Naive thymus-derived CD8-positive, alpha-beta T cell (primary cell): ENCODE data around the gene RWDD1. TPM values are rescaled to one million over a fixed set of nuclear protein-coding genes. Genes with fewer than 3 reads are reported as not detected.
A peak's percentile ranks its signal among the peaks of the same experiment; 100 is the strongest.

Experiments
- ATAC-seq, 2 donors: fragments of 150-1000 bp; cut with Tn5 transposase in 1 of 2; sonication (Bioruptor Pico), chemical (Tn5 transposase) in 1 of 2; 1 replicate in 1 of 2; 2 replicates in 1 of 2; pipeline ENCODE4 v1.10.0; 2021; ENCODE audit warnings: mild to moderate bottlenecking in 2 of 2, moderate library complexity in 2 of 2
- POLR2A ChIA-PET: fragments of 350-600 bp; sonication (Branson Sonifier 250); formaldehyde crosslinking; loops from one replicate; lab custom pipeline; 2021; ENCODE audit warnings: antibody characterized with exemption; lab: Charles Lee
- DNase-seq, 10 donors: peaks; one replicate each; pipeline versions ENCODE4 v3.0.0 to v3.0.0-alpha.2; 2020 to 2022
- H3K27ac Mint-ChIP-seq, 10 donors: one replicate each; pipeline ENCODE4 v1.8.0; 2020 to 2022; ENCODE audit warnings: mild to moderate bottlenecking in 10 of 10, mixed read lengths in 10 of 10, moderate library complexity in 4 of 10, inconsistent platforms in 1 of 10
- H3K27me3 Mint-ChIP-seq, 5 donors: one replicate each; pipeline ENCODE4 v1.8.0; 2021 to 2022; ENCODE audit warnings: mixed read lengths in 5 of 5
- H3K36me3 Mint-ChIP-seq, 3 donors: one replicate each; pipeline ENCODE4 v1.8.0; 2020 to 2022; ENCODE audit warnings: mixed read lengths in 3 of 3, mild to moderate bottlenecking in 2 of 3, inconsistent platforms in 1 of 3
- H3K4me1 Mint-ChIP-seq, 4 donors: one replicate each; pipeline ENCODE4 v1.8.0; 2021 to 2022; ENCODE audit warnings: mixed read lengths in 4 of 4
- H3K4me3 Mint-ChIP-seq, 10 donors: one replicate each; pipeline ENCODE4 v1.8.0; 2020 to 2022; ENCODE audit warnings: mild to moderate bottlenecking in 10 of 10, mixed read lengths in 10 of 10, moderate library complexity in 6 of 10, inconsistent platforms in 1 of 10
- H3K9me3 Mint-ChIP-seq, 9 donors: one replicate each; pipeline ENCODE4 v1.8.0; 2020 to 2022; ENCODE audit warnings: mixed read lengths in 9 of 9, mild to moderate bottlenecking in 3 of 9, inconsistent platforms in 1 of 9, moderate library complexity in 1 of 9
- polyA plus RNA-seq, 3 donors: library from polyadenylated mRNA; unstranded; fragments of 300-500 nt; fragmentation: Illumina TruSeq; gene quantifications; one replicate each; pipeline ENCODE4 v1.2.3, GENCODE V29; 2021
- total RNA-seq, 8 experiments: library from RNA in 2 of 8; stranded (reverse) in 2 of 8; gene quantifications; one replicate each; pipeline ENCODE4 v1.2.3 and lab custom pipeline; 2021 to 2026

Gene RWDD1
- total and polyA plus RNA-seq, 5 experiments from 2014 or later, result 38.0 to 89.3 (median 55.7) TPM

DNA sequence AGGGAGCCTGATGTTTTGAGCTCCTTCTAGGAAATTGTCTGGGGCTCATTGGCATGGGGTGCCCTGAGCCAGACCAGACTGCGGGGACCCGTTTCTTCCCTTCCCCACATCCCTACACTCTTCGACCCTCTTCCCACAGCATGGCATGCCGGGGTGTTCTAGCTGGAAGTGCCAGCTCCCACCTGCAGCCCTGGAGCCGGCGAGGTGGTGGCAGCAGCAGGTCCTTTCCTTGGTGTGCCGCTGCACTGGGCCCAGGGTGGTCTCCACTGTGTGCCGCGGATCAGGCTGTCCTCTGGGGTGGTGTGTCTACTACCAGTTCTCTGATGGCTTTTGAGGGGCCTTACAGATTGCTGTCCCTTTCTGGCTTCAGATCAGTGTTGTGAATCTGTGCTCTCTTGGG is 7.5 kb upstream of the RWDD1 start:
- Mint-ChIP-seq H3K4me1 (peaks cover 7 to 13% (median 9%) of the 10 kb centered on the region in 4 donors), H3K4me3 (peak overlapping the region in 5 of 10 donors; percentile 0 to 73 (median 69)), H3K27me3 (peaks cover 4 to 11% (median 8%) of the 10 kb centered on the region in 5 donors), H3K36me3 (no peaks in the 10 kb centered on the region), H3K9me3 (no peaks in the 10 kb centered on the region), H3K27ac (peak overlapping the region in 3 of 10 donors; percentile 41 to 69 (median 43))
- POLR2A ChIA-PET, result interaction anchor here (0.7 to 1.5 kb wide), 2 partner anchors 9 to 118 kb away, joined by 3 to 4 read pairs; no protein-coding TSS in a partner anchor
- DNase-seq, result no peak
- no peak for ATAC-seq

DNA sequence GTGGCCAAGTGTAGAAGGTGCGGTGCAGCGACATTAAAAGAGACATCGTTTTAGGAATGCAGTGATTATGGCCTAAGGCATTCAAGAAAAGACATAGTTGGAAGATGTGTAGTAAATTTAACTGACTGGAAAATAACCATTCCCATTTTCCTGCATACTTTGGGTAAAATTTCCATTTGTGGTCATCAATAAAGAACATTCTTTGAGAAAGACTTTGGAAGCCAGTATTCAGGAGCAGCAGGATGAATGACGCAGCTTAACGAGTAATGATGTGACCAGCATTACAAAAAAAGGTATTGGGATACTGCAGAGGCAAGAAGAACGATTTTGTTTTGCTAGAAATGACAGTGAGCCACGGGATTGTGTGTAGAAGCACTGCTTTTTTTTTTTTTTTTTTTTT is 7.0 kb upstream of the RWDD1 start:
- no peaks in the 10 kb centered on the region for H3K9me3 Mint-ChIP-seq
- peaks cover 7 to 18% (median 11%) of the 10 kb centered on the region in 4 donors for H3K4me1 Mint-ChIP-seq
- no peaks in the 10 kb centered on the region for H3K36me3 Mint-ChIP-seq
- ATAC-seq (no peak), DNase-seq (no peak)
- H3K4me3 Mint-ChIP-seq, result peak overlapping the region in 9 of 10 donors; percentile 0 to 74 (median 59)
- POLR2A ChIA-PET, result interaction anchor here (0.7 to 1.0 kb wide), 5 partner anchors 18 to 284 kb away, joined by 3 to 5 read pairs (median 4); partner anchors contain the start of gene TSPYL1
- peak overlapping the region in 3 of 10 donors; percentile 41 to 87 (median 69) for H3K27ac Mint-ChIP-seq
- peaks cover 4 to 11% (median 8%) of the 10 kb centered on the region in 5 donors for H3K27me3 Mint-ChIP-seq

DNA sequence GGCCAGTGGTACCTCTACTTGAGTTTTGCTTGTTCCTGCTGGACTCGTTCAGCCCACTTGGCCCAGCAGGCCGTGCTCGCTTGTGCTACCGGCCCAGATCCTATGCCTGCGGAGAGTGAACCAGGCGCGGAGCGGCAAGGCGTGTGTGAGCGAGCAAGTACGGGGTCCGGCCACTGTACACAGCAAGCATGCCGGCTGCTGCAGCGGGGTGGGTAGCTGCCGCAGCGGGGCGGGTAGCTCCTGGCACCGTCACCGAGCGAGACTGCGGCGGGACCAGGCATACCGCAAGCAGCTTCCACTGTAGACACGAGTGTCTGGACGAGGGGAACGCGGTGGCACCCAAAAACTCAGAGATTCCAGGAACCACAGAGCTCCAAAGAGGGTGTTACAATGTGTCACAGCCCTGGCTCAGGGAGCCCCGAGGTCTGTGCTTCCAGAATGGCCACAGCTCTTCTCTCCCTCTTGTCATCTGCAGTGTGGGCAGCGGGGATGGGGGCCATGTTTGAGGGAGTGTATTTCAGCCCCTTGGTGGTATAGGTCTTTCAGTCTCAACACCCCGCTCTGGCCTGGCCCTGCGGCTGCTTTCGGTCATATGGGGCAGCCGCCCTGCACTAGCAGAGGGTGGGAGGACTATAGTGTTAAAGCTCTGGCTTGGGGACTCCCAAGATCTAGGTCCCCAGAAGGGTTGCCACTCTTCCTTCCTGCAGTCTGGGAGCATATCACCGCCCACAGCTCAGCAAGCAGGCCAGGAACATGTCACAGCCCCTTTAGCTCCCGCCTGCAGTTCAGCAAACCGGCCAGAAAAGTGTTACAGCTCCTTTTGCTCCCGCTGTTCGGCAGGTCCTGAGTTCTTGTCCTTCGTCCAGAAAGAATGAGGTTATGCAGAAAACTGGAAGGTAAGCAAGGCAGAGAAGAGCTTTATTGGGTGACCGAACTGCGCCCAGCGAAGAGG is 6.1 kb upstream of the RWDD1 start:
- Mint-ChIP-seq H3K36me3 (no peaks in the 10 kb centered on the region), H3K27ac (peak overlapping the region in 4 of 10 donors; percentile 3 to 87 (median 42)), H3K4me3 (peak overlapping the region; percentile 33 to 74 (median 62)), H3K9me3 (no peaks in the 10 kb centered on the region), H3K27me3 (peaks cover 4 to 11% (median 8%) of the 10 kb centered on the region in 5 donors), H3K4me1 (peaks cover 9 to 24% (median 19%) of the 10 kb centered on the region in 4 donors)
- ATAC-seq, result peak; percentile 78 to 85
- POLR2A ChIA-PET, result interaction anchor here (0.5 to 1.0 kb wide), 6 partner anchors 14 to 286 kb away, joined by 3 to 5 read pairs (median 4); partner anchors contain the start of gene TSPYL1
- peak in 8 of 10 donors; percentile 5 to 60 (median 24) for DNase-seq

DNA sequence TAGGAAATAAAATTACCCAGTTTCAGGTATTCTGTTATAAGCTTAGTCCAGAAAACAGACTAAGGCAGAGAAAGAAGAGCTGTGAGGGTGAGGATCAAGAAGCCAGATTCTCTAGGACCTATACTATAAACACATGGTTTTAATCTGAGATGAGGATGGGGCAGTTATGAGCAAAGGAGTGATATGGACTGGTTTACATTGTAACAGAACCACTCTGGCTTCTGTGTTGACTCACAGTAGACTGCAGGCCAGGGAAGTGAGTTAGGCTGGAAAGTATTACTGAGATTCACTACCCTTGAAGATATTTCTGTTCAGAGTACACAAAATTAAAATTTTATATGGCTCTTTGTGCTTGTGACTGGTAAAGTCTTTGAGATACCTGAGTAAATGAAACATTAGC is 3.2 kb upstream of the RWDD1 start:
- POLR2A ChIA-PET, result no interaction called here
- no peak for DNase-seq
- ATAC-seq, result no peak
- H3K9me3 Mint-ChIP-seq, result no peaks in the 10 kb centered on the region
- no peak overlapping the region for H3K4me3 Mint-ChIP-seq
- H3K27ac Mint-ChIP-seq, result peak overlapping the region in 2 of 10 donors; percentile 17 to 51
- H3K4me1 Mint-ChIP-seq, result peaks cover 21 to 49% (median 39%) of the 10 kb centered on the region in 4 donors
- H3K27me3 Mint-ChIP-seq, result peaks cover 0 to 9% (median 0%) of the 10 kb centered on the region in 5 donors
- H3K36me3 Mint-ChIP-seq, result no peaks in the 10 kb centered on the region

DNA sequence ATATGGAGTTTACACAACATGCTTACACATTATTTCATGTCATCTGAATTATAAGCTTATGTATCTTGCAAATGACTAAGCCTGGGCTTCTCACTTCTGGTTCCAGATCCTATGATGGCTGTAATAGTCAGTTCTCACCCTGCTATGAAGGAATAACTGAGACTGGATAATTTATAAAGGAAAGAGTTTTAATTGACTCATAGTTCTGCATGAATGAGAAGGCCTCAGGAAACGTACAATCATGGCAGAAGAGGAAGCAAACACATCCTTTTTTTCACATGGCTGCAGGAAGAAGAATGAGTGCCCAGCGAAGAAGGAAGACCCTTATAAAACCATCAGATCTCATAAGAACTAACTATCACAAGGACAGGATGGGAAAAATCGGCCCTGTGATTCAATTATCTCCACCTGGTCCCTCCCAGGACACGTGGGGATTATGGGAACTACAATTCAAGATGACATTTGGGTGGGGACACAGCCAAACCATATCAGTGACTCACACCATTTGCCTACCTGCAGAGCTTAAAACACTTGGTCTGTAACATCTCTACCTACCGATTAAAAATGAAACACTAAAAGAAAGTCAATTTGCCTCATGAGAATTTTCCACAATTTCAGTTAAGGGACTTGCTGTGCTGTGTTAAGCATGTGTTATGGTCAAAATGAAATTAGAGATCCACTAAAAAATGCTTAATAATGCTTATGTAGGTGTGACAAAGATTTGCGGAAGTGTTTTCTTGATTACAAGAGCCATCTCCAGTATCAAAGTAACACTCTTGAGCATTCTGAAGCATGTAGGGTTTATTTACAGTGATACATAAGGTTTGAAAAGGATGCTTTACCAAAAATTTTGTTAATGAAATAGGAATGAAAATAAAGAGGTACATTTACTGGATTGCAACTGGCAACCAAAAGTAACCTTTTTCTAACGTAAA is 2.2 kb upstream of the RWDD1 start:
- DNase-seq (no peak), ATAC-seq (no peak)
- Mint-ChIP-seq H3K4me3 (peak overlapping the region in 3 of 10 donors; percentile 19 to 98 (median 98)), H3K27ac (peak overlapping the region in 4 of 10 donors; percentile 54 to 100 (median 100)), H3K9me3 (no peaks in the 10 kb centered on the region), H3K36me3 (peaks cover 0 to 5% (median 4%) of the 10 kb centered on the region in 3 donors), H3K4me1 (peaks cover 24 to 58% (median 46%) of the 10 kb centered on the region in 4 donors), H3K27me3 (peaks cover 0 to 5% (median 0%) of the 10 kb centered on the region in 5 donors)
- POLR2A ChIA-PET, result interaction anchor here (4.2 kb wide), 1 partner anchor 290 kb away, joined by 66 read pairs; the partner anchor contains the start of gene TSPYL1

DNA sequence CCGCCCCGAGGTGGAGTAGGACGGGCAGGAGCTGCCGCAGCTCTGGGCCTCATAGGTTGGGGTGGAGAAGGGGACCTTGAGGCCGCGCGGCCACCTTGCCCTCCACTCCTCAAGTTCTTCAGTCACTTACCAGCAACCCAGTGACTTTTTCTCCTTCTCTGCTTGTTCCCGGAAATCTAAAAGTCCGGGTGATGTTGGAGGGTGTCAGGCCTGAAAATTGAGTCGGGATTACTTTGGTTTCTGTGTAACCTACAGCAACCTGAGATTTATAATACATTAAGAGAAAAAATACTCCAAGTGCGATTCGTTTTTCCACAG is 338 bp downstream of the RWDD1 start:
- H3K4me1 Mint-ChIP-seq, result peaks cover 31 to 65% (median 55%) of the 10 kb centered on the region in 4 donors
- H3K36me3 Mint-ChIP-seq, result peaks cover 0 to 31% (median 8%) of the 10 kb centered on the region in 3 donors
- H3K9me3 Mint-ChIP-seq, result no peaks in the 10 kb centered on the region
- H3K27ac Mint-ChIP-seq, result peak overlapping the region; percentile 93 to 100 (median 100)
- DNase-seq, result no peak
- H3K27me3 Mint-ChIP-seq, result no peaks in the 10 kb centered on the region
- H3K4me3 Mint-ChIP-seq, result peak overlapping the region; percentile 93 to 99 (median 96)
- ATAC-seq, result no peak
- POLR2A ChIA-PET, result interaction anchor here (0.7 to 4.2 kb wide), 9 partner anchors 8 to 977 kb away, joined by 3 to 66 read pairs (median 5); partner anchors contain the start of genes KPNA5, NT5DC1, TSPYL1 and TSPYL4

DNA sequence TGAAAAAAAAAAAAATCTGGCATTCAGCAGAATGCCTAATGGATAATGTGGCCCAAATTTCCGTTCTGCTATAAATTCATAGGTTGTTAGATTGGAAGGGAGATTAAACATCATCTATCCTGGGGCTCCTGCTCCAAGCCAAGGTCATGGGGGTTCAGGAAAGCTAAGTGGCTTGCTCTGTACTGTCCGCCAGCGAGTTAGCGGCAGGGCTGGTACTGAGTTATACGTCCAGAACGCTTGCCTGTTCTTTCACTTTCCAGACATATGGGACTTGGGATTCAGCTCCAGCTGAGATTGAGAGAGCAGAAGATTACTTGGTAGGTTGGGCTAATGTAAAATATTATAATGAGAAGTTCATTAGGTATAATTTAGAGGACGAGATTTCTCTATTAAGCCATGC is 858 bp downstream of the RWDD1 start:
- H3K9me3 Mint-ChIP-seq, result no peaks in the 10 kb centered on the region
- ATAC-seq, result no peak
- peak in 1 of 10 donors; percentile 10 for DNase-seq

DNA sequence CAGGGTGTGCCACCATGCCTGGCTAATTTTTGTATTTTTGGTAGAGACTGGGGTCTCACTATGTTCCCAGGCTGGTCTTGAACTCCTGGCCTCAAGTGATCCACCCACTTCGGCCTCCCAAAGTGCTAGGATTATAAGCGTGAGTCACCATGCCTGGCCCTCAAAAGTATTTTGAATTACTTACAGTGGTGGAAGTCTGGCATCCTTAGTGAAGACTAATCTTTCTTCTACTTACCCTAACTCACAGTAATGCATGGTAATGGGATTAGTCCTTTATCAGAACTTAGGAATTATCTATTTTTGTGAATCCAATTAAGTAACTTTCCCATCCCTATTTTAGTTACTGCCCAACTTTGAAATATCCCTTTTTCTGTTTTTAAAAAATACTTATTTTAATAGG is 3.9 kb downstream of the RWDD1 start:
- POLR2A ChIA-PET, result no interaction called here
- DNase-seq (no peak), ATAC-seq (no peak)
- Mint-ChIP-seq H3K4me1 (peaks cover 30 to 70% (median 68%) of the 10 kb centered on the region in 4 donors), H3K36me3 (peaks cover 0 to 59% (median 15%) of the 10 kb centered on the region in 3 donors), H3K4me3 (no peak overlapping the region), H3K27ac (peak overlapping the region in 1 of 10 donors; percentile 63), H3K27me3 (no peaks in the 10 kb centered on the region), H3K9me3 (no peaks in the 10 kb centered on the region)

More for the DNA sequence above, 858 bp downstream of the RWDD1 start:
- H3K36me3 Mint-ChIP-seq, result peaks cover 0 to 36% (median 9%) of the 10 kb centered on the region in 3 donors
- H3K27me3 Mint-ChIP-seq, result no peaks in the 10 kb centered on the region
- H3K4me1 Mint-ChIP-seq, result peaks cover 31 to 67% (median 59%) of the 10 kb centered on the region in 4 donors
- POLR2A ChIA-PET, result interaction anchor here (0.7 to 4.2 kb wide), 7 partner anchors 9 to 471 kb away, joined by 3 to 66 read pairs (median 8); partner anchors contain the start of genes KPNA5, NT5DC1, TSPYL1 and TSPYL4
- H3K4me3 Mint-ChIP-seq, result peak overlapping the region; percentile 93 to 99 (median 96)
- H3K27ac Mint-ChIP-seq, result peak overlapping the region; percentile 93 to 100 (median 100)

DNA sequence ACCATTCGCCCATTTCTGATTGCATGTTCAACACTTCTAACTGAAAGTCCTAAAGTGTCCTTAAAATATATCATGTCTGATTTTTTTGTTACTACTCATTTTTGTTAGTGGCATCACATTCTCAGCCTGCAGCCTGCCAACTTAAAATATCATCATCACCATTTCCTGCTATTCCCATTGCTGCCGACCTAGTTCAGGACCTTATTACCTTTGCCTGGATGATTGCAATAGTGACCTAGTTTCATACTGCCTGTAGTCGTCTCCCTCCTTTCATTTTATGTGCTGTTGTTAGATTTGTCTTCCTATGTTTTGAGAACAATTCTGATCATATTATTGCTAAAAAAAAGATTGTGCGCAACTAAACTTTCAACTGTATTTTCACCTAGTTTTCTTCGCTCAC is 6.2 kb downstream of the RWDD1 start:
- Mint-ChIP-seq H3K4me1 (peaks cover 21 to 58% (median 51%) of the 10 kb centered on the region in 4 donors), H3K4me3 (no peak overlapping the region), H3K27me3 (no peaks in the 10 kb centered on the region), H3K36me3 (peaks cover 0 to 72% (median 18%) of the 10 kb centered on the region in 3 donors), H3K9me3 (no peaks in the 10 kb centered on the region), H3K27ac (no peak overlapping the region)
- ATAC-seq (no peak), DNase-seq (no peak)
- POLR2A ChIA-PET, result no interaction called here

DNA sequence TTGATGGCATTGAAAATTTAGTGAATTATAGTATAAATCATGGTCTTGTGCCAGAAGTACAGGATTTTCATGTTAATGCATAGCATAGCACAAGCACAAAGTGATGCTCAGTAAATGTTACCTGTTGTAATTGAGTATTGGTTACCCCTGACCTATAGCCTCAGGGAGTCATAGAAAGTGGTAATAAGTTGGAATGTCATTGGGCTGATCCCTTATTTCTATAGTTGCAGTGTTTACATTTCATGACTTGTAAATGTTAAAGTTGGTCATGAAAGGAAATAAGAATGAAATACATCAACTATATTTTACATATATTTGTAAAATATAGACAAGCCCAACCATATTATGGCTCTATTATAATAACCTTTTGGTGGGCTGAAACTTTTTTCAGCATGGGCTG is 7.0 kb downstream of the RWDD1 start:
- H3K4me3 Mint-ChIP-seq, result no peak overlapping the region
- no peaks in the 10 kb centered on the region for H3K27me3 Mint-ChIP-seq
- peaks cover 19 to 52% (median 44%) of the 10 kb centered on the region in 4 donors for H3K4me1 Mint-ChIP-seq
- H3K27ac Mint-ChIP-seq, result no peak overlapping the region
- DNase-seq (no peak), ATAC-seq (no peak)
- H3K9me3 Mint-ChIP-seq, result no peaks in the 10 kb centered on the region
- peaks cover 0 to 79% (median 18%) of the 10 kb centered on the region in 3 donors for H3K36me3 Mint-ChIP-seq
- POLR2A ChIA-PET, result no interaction called here

DNA sequence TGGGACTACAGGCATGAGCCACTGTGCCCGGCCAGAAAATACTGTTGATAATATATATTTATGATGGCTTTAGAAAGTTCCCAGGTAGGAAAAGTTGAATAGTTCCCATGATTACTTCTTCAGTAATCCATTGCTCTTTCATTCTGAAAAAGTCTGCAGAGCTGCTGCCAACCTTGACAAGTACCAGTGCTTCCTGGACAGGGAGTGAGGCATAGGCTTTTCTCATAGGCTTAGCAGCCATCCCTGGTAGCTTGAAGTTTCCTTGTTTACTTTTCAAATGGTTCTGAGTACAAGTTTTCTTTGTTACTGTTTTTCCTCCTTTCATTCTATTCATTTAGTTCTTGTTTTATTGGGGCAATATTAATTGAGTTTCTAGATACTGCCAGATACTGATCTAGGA is 7.8 kb downstream of the RWDD1 start:
- peaks cover 14 to 45% (median 35%) of the 10 kb centered on the region in 4 donors for H3K4me1 Mint-ChIP-seq
- no peaks in the 10 kb centered on the region for H3K9me3 Mint-ChIP-seq
- H3K36me3 Mint-ChIP-seq, result peaks cover 0 to 82% (median 13%) of the 10 kb centered on the region in 3 donors
- peak overlapping the region in 1 of 10 donors; percentile 57 for H3K27ac Mint-ChIP-seq
- ATAC-seq, result no peak
- no peaks in the 10 kb centered on the region for H3K27me3 Mint-ChIP-seq
- no peak overlapping the region for H3K4me3 Mint-ChIP-seq
- DNase-seq, result no peak
- POLR2A ChIA-PET, result interaction anchor here (0.8 kb wide), 1 partner anchor 300 kb away, joined by 4 read pairs; no protein-coding TSS in a partner anchor
